ENCODE results near the gene ADCY2.
A peak's percentile ranks its signal among the peaks of the same experiment; 100 is the strongest.

DNA sequence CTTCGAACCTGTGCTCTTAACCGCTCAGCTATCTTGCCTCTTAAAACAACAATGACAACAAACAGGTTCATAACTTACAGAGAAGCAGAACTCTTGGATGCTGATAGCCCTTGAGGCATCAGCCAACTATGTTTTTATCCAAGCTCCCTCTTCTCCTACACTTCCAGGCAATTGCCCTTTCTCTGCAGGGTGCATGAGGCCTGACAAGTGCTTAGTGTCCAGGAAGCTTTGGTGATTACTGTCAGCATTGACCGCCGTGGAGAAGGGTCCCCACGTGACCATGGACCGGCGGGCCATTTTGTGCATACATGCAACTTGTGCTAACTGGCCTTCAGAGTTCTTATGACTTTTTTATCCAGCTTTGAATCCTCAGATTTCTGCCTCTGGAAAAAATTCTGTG, 71.2 kb downstream of the ADCY2 start:
- TF ChIP-seq MAFK (IDR thresholded peaks at IDR 0.05; ENCODE audit: low read length) (no peak), SMARCA4 (IDR thresholded peaks at IDR 0.05) (no peak), POLR2A (conservative IDR thresholded peaks at IDR 0.05) (no peak), SMC3 (conservative IDR thresholded peaks at IDR 0.05; ENCODE audit: insufficient read depth, low read depth, low read length) (no peak), ATF7 (IDR thresholded peaks at IDR 0.05) (no peak), ETV6 (IDR thresholded peaks at IDR 0.05; ENCODE audit: borderline replicate concordance in 1 of 2, low read depth in 2 of 2, low read length in 1 of 2) (no peak), ETV6 (CRISPR knock-in tag; IDR thresholded peaks at IDR 0.05; ENCODE audit: borderline replicate concordance) (no peak), PURB (CRISPR knock-in tag; IDR thresholded peaks at IDR 0.05; ENCODE audit: low read depth) (no peak)
- TF ChIP-seq, protein P1, sequence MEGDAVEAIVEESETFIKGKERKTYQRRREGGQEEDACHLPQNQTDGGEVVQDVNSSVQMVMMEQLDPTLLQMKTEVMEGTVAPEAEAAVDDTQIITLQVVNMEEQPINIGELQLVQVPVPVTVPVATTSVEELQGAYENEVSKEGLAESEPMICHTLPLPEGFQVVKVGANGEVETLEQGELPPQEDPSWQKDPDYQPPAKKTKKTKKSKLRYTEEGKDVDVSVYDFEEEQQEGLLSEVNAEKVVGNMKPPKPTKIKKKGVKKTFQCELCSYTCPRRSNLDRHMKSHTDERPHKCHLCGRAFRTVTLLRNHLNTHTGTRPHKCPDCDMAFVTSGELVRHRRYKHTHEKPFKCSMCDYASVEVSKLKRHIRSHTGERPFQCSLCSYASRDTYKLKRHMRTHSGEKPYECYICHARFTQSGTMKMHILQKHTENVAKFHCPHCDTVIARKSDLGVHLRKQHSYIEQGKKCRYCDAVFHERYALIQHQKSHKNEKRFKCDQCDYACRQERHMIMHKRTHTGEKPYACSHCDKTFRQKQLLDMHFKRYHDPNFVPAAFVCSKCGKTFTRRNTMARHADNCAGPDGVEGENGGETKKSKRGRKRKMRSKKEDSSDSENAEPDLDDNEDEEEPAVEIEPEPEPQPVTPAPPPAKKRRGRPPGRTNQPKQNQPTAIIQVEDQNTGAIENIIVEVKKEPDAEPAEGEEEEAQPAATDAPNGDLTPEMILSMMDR (IDR thresholded peaks at IDR 0.05 in 2 of 3, conservative IDR thresholded peaks at IDR 0.05 in 1 of 3; ENCODE audit: insufficient read depth in 2 of 3, low read depth in 1 of 3, low read length in 3 of 3), result no peak
- TF ChIP-seq, protein P2, sequence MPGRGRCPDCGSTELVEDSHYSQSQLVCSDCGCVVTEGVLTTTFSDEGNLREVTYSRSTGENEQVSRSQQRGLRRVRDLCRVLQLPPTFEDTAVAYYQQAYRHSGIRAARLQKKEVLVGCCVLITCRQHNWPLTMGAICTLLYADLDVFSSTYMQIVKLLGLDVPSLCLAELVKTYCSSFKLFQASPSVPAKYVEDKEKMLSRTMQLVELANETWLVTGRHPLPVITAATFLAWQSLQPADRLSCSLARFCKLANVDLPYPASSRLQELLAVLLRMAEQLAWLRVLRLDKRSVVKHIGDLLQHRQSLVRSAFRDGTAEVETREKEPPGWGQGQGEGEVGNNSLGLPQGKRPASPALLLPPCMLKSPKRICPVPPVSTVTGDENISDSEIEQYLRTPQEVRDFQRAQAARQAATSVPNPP (IDR thresholded peaks at IDR 0.05; ENCODE audit: borderline replicate concordance, insufficient read depth, insufficient read length), result no peak
- TF ChIP-seq, protein P3, sequence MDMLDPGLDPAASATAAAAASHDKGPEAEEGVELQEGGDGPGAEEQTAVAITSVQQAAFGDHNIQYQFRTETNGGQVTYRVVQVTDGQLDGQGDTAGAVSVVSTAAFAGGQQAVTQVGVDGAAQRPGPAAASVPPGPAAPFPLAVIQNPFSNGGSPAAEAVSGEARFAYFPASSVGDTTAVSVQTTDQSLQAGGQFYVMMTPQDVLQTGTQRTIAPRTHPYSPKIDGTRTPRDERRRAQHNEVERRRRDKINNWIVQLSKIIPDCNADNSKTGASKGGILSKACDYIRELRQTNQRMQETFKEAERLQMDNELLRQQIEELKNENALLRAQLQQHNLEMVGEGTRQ (CRISPR knock-in tag; IDR thresholded peaks at IDR 0.05), result peak; percentile 44
- TF ChIP-seq, protein P4, sequence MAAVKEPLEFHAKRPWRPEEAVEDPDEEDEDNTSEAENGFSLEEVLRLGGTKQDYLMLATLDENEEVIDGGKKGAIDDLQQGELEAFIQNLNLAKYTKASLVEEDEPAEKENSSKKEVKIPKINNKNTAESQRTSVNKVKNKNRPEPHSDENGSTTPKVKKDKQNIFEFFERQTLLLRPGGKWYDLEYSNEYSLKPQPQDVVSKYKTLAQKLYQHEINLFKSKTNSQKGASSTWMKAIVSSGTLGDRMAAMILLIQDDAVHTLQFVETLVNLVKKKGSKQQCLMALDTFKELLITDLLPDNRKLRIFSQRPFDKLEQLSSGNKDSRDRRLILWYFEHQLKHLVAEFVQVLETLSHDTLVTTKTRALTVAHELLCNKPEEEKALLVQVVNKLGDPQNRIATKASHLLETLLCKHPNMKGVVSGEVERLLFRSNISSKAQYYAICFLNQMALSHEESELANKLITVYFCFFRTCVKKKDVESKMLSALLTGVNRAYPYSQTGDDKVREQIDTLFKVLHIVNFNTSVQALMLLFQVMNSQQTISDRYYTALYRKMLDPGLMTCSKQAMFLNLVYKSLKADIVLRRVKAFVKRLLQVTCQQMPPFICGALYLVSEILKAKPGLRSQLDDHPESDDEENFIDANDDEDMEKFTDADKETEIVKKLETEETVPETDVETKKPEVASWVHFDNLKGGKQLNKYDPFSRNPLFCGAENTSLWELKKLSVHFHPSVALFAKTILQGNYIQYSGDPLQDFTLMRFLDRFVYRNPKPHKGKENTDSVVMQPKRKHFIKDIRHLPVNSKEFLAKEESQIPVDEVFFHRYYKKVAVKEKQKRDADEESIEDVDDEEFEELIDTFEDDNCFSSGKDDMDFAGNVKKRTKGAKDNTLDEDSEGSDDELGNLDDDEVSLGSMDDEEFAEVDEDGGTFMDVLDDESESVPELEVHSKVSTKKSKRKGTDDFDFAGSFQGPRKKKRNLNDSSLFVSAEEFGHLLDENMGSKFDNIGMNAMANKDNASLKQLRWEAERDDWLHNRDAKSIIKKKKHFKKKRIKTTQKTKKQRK (IDR thresholded peaks at IDR 0.05; ENCODE audit: borderline replicate concordance, low read depth, low read length), result no peak
- TF ChIP-seq, protein P5, sequence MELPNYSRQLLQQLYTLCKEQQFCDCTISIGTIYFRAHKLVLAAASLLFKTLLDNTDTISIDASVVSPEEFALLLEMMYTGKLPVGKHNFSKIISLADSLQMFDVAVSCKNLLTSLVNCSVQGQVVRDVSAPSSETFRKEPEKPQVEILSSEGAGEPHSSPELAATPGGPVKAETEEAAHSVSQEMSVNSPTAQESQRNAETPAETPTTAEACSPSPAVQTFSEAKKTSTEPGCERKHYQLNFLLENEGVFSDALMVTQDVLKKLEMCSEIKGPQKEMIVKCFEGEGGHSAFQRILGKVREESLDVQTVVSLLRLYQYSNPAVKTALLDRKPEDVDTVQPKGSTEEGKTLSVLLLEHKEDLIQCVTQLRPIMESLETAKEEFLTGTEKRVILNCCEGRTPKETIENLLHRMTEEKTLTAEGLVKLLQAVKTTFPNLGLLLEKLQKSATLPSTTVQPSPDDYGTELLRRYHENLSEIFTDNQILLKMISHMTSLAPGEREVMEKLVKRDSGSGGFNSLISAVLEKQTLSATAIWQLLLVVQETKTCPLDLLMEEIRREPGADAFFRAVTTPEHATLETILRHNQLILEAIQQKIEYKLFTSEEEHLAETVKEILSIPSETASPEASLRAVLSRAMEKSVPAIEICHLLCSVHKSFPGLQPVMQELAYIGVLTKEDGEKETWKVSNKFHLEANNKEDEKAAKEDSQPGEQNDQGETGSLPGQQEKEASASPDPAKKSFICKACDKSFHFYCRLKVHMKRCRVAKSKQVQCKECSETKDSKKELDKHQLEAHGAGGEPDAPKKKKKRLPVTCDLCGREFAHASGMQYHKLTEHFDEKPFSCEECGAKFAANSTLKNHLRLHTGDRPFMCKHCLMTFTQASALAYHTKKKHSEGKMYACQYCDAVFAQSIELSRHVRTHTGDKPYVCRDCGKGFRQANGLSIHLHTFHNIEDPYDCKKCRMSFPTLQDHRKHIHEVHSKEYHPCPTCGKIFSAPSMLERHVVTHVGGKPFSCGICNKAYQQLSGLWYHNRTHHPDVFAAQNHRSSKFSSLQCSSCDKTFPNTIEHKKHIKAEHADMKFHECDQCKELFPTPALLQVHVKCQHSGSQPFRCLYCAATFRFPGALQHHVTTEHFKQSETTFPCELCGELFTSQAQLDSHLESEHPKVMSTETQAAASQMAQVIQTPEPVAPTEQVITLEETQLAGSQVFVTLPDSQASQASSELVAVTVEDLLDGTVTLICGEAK (IDR thresholded peaks at IDR 0.05), result no peak
- TF ChIP-seq, protein P5 (CRISPR knock-in tag; IDR thresholded peaks at IDR 0.05), result no peak

All from K562 (cell line).